ENCODE data around the gene HCFC2.

Gene HCFC2

DNA sequence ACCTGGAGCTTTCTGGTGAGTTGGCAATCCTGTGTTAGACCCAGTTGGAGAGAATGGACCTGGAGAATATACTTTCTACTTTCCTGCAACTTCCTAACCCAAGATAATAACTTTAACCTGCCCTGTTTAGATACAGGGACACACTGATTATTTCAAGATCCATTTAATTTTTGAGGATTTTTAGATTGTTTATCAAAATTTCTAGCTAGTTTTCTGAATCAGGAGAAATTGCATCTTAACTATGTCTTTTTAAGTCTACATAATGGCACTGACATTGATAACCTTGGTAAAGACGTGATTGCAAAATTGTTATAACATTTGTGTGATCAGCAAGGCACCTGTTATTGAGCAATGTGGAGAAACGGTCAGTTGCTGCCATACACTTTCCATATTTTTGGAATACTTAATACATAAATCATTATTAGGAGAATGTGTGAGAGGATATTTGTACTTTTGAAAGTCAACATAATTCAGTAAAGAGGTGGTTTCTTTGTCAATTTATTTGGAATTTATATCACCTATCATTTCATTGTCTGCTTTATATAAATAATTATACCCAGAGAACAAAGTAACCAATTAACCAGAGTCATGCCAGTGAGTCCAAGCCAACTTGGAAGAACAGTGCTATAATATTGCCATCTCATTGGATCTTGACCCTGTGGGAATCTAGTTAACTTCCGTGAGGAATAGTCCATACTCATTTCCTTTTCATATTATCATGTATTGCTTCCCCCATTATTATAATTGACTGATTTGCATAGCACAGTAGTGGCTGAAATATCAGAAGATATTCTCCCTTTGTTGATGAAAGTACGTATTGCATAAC, 45.3 kb downstream of the HCFC2 start:
- in situ Hi-C loops (cut with MboI; ENCODE audit: low sequenced_read_pairs), result loop anchor here (25.0 kb wide), 1 partner anchor 222 kb away; no protein-coding TSS in a partner anchor

DNA sequence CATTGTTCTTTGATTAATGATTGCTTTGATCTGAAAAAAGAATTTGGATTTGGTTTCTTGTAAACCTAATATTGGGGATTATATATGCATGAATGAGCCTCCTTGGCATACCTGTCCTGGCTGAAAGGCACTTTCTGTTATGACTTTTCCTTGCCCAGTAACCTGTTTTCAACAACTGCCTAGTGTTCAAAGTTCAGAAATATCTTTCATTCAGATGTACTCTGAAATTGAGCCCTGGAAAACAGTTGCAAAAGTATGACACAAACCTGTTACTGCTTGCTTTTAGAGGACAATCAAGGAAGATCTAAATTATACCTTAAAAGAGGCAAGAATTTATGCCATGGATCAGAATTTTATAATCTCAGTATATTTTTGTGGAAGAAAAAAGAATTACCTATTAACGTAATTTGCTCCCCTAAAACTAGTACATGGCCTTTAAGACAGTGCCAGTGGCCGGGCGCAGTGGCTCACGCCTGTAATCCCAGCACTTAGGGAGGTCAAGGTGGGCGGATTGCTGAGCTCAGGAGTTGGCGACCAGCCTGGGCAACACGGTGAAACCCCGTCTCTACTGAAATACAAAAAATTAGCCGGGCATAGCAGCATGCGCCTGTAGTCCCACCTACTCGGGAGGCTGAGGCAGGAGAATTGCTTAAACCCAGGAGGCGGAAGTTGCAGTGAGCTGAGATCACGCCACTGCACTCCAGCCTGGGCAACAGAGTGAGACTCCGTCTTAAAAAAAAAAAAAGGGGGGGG, 50.7 kb downstream of the HCFC2 start:
- in situ Hi-C loops (cut with MboI; ENCODE audit: low sequenced_read_pairs), result loop anchor here (25.0 kb wide), 1 partner anchor 228 kb away; no protein-coding TSS in a partner anchor

DNA sequence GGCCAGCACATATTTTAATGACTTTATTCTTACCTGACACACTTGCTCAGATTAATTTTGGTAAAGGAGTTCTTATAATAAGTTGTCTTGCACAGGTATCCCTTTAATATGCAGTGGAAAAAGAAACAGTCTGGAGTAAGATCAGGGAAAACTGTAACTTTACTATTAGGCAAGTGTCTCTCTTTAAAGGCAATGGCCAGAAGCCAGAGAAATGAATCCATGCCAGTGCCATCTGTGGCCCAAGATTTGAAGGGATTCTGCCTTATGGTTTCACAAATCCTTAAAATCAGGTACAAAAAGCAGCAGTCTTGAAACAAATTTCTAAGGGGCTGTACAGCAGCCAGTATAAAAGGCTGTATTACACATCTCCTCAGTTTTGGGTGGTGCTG, 51.2 kb downstream of the HCFC2 start:
- in situ Hi-C loops (cut with MboI; ENCODE audit: low sequenced_read_pairs), result loop anchor here (25.0 kb wide), 1 partner anchor 228 kb away; no protein-coding TSS in a partner anchor

DNA sequence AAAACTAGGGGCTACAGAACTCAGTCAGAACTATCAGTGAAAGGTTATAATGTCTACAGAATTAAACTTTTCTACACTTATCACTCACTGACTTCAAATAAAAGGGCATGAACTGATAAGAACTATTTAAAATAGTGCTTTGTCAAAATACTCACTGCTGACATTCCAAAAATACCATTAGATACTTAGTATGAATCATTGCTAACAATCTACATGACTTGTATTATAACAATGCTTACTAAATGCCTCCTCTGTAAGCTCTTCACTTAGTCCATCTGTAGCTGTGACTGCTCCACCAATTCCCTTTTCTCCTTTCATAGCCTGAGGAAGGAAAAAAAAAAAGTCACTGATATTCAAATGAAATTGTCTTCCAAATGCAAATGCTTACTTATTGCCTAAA, 56.7 kb downstream of the HCFC2 start:
- in situ Hi-C loops (cut with MboI; ENCODE audit: low sequenced_read_pairs), result loop anchor here (25.0 kb wide), 1 partner anchor 234 kb away; no protein-coding TSS in a partner anchor

DNA sequence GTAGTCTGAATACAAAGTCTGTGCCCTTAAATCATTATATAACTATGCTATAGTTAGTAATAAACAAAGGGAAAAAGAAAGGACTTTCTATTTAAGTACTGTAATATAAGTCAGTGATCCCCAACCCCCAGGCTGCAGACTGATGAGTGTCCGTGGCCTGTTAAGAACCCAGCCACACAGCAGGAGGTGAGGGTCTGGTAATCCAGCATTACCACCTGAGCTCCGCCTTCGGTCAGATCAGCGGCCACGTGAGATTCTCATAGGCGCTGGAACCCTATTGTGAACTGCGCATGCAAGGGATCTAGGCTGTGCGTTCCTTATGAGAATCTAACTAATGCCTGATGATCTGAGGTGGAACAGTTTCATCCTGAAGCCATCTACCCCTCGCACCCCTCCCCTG, 58.0 kb downstream of the HCFC2 start:
- in situ Hi-C loops (cut with MboI; ENCODE audit: low sequenced_read_pairs), result loop anchor here (25.0 kb wide), 1 partner anchor 235 kb away; no protein-coding TSS in a partner anchor

DNA sequence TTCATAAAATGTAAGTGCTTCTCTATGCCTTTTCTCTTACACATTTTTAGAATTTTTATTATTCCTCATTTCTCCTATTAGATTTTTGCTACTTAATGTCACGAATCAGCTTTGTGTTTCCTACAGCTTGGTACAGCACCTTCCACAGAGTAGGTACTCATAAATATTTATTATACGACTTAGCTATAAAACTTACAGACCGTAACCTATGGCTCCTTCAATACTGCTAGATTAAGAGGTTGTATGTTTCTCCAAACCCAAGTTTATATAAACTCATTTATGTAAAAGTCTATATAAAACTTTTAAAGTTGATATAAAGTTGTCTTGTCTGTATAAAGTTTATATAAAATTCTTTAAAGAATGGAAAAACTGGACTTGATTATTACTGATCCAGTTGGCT, 62.2 kb downstream of the HCFC2 start:
- in situ Hi-C loops (cut with MboI; ENCODE audit: low sequenced_read_pairs), result no loop called here

DNA sequence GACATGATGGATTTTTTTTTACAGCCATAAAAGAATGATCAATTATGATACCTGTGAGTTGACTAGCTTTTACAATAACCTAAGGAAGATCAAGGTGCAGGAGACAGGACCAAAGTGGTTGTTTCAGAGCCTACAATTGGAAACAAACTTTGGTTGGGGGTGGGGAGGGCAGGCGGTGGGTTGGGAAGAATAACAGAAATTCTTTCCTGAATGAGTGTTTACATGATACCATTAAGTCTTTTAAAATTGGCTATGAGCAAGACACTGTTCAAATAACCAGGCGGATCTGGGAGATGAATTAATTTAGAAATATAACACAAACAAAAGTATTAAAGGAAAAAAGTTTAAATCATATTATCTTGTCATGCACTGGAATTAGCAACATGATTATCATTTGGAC, 66.4 kb downstream of the HCFC2 start:
- in situ Hi-C loops (cut with MboI; ENCODE audit: low sequenced_read_pairs), result no loop called here

DNA sequence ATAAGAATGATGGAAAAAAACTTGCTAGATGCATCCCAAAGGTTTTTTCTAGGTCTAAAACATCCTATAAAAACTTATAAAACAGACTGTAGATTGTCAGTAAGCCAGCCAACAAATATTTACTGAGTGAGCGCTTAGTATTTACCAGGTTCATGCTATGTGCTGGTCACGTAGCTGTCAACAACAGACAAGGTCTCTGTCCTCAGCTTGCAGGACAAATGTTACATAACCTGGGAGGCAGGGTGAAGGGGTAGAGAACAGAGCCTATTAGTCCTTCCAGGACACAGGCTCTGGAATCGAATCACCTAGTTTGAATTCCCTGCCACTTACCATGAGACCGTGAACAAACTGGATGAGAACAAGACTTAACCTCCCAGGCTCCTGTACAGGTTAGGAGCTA, 67.3 kb downstream of the HCFC2 start:
- in situ Hi-C loops (cut with MboI; ENCODE audit: low sequenced_read_pairs), result no loop called here

DNA sequence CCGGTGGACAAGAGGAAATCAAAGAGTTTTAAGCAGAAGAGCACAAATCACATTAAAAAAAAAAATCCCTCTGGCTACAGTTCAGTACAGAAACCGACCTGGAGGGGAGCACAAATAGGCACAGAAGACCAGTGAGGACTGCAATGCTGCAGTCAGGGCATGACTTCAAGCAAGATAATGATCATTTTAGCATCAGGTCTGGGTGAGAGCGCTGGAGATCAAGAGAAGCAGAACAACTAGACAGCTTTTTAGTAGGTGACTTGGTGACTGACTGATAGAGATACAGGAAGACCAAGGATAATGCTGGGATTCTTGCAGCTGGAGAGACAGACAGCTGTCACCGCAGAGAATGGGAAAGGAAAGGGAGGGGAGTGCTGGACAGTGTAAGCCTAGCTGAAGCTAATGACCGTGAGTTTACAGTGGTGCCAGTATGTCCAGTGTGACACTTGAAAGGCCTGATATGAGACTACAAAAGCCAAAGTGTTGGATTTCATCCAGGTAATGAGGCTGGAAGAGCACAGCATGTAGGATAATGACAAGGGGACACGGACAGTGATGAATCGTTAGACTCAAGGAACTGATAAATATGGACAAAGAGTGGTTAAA, 68.1 kb downstream of the HCFC2 start:
- in situ Hi-C loops (cut with MboI; ENCODE audit: low sequenced_read_pairs), result no loop called here

DNA sequence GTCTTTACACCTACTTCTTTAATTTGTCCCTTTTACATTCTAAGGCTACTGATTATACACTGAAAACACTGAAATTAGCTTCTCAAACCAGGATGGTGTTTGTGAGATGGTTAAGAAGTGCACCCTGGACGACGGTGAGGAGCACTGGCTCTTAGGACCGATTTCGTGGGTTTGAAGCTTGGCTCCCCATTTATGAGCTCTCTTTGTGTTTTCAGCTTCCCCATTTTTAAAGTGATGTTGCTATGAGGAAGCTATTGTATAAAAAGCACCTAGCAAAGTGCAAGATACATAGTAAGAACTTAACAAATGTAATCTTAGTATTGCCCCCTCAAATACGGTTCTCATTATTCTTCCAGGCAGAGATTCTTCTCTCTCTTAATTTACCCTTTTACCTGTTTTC, 69.0 kb downstream of the HCFC2 start:
- in situ Hi-C loops (cut with MboI; ENCODE audit: low sequenced_read_pairs), result no loop called here

DNA sequence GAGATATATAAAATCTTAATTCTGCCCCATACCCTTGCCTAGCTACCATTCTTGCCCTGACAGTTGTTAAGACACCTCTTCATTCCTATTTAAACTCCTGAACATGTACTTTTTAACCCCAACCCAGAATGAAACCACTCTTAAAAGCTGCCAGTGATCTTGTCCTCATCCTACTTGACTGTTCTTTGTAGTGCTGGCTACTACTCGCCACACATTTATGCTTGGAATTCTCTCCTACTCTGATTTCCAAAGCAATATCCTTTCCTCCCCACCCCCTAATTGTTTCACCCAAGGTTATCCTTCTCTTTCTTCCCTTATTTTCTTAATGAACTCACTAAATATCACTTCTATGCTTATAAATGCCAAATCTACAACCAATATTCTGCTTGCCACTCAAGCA, 69.5 kb downstream of the HCFC2 start:
- in situ Hi-C loops (cut with MboI; ENCODE audit: low sequenced_read_pairs), result no loop called here

DNA sequence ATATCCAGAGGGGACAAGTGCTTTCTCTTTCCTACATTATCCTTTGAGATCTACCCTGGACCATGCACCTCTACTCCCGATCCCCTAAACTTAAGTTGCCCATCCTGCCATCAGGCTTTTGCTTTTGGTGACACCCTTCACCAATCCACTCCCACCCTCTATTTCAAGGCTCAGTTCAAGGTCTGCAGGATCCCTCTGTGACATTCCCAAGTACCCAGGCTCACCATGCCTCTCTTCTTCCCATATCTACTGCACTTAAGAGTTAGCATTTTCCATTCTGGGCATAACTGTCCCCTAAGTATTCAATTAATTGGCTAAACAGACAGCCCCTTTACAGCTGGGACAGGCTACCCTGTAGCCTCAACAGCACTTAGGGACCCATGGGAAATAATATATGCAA, 70.6 kb downstream of the HCFC2 start:
- in situ Hi-C loops (cut with MboI; ENCODE audit: low sequenced_read_pairs), result no loop called here

DNA sequence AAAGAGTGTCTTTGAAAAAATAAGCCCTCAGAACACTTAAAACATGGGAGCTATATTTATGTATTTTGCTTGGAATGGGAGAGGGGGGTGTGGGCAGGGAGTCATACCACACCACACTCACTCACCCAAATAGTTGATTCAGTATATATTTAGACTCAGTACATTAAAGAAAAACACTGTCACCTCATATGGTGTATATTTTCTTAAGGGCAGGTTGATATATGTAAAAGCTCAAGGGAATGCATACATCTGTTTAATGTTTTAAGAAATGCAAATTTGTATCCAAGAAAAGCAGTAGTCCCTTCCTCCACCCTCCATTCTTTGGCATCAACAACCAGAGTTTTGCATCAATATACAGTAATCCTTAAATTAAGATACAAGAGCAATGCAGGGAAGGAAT, 72.2 kb downstream of the HCFC2 start:
- in situ Hi-C loops (cut with MboI; ENCODE audit: low sequenced_read_pairs), result no loop called here

DNA sequence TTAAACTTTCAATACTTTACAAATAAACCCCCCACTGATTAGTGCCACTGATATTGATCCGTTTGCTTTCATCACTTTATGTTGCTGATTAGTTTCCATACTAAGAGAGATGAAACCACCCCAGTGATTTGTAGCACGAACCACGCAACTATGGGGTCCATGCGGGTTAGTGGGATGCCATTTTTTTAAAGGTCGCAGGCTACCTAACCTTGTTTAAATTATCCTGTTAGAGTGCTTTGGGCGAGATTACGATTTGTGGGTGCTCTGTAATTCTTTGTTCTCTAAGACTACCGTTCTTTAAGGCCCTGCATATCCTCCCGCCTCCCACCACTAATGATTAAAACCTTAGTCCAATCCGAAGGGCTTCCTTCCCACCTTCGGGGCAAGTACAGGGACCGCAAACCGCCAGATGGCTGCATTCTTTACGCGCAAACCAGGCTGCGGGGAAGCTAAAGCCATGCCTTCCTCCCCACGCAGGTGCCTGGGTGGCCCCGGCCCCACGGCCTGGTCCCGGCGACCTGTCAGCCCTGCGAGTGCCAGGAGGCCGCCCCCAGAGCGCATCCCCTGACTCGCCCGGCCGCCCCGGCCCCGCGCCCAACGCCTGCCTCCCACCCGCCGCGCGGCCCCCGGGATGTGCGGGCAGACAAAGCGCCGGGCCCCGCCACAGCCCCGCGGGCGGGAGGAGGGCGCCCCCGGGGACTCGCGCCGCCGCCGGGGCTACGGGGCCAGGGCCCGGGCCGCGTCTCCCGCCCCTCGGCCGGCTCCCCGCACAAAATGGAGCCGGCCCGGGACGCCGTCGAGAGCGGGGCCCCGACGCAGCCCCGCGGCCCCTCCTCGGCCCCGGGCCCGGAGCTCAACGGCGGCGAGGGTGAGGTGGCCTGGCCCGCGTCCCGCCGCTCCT, 72.9 kb downstream of the HCFC2 start:
- in situ Hi-C loops (cut with MboI; ENCODE audit: low sequenced_read_pairs), result no loop called here

DNA sequence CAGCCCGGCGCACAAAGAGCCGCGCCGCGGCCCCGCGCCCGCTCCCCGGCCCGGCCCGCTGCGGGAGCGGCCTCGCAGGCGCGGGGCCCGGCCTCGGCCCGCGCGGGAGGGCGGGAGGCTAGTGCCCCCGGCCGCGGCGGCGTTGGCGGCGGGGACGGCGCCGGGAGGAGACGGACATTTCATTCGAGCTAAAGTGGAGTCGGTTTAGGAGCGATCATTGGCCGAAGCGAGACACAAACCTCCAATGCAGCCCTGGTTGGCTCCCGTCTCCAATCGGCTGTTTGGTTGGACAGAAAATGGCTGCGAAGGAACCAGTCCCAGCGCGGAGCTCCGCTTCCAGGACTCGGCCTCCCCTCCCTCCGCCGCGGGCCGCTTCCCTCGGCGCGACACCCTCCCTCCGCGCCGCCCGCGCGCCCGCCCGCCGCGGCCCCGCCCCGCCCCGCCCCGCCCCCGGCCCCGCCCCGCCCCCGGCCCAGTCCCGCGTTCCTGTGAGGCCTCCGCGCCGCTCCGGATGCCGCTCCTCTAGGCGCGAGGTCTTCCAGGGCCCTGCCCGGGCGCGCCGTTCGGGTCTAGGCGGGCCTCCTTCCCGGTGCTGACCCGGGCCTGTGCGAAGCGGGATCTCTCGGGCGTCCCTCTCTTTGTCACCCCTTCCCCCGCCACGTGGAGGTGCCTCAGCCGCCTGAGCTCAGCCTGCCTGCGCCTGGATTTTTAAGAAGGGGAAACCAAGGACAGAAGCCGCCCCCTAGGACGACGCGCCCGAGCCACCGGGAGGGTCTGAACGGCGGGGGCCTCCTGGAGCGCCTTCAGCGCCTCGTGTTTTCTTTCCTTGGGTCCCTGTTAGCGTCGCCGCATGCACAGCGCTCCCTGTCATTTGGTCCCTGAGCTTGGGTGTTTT, 73.8 kb downstream of the HCFC2 start, which contains the start of gene NFYB:
NFYB (minus strand) TSS at position 309 of the 895 bp plus-strand sequence. CDS start 2,757 bp downstream, outside the sequence.
- in situ Hi-C loops (cut with MboI; ENCODE audit: low sequenced_read_pairs), result no loop called here

DNA sequence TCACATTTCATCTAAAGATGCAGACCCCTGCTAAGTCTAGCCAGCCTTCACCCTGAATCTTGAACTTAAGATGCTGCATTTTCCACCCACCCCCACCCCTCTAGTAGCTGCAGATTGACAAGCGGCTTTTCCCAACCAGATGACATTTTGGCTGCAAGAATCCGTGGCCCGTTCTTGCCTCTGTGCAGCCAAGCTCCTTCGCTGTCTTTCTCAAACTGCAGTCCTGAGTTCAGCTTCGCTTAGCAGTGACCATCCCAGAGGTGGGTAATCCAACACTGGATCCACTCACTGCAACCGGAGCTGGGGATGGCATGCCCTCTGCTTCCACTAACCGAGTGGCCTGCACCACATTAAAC, 74.4 kb downstream of the HCFC2 start:
- in situ Hi-C loops (cut with MboI; ENCODE audit: low sequenced_read_pairs), result no loop called here

DNA sequence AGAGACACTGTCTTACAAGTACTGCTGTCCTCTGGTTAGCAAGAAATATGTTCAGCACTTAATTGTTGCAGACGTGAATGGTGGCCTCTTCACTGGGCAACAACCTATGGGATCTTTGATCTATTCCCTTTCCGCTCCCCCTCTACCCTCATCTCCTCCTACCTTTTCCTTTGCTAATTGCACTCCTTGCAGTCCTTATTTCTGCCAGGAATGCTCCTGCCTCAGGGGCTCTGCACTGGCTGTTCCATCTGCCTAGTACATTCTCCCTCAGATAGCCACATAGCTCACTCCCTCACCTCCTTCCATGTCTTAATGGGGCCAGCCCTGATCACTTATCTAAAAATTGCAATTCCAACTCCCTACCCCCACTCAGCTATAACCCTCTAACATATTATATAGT, 78.2 kb downstream of the HCFC2 start:
- in situ Hi-C loops (cut with MboI; ENCODE audit: low sequenced_read_pairs), result no loop called here

DNA sequence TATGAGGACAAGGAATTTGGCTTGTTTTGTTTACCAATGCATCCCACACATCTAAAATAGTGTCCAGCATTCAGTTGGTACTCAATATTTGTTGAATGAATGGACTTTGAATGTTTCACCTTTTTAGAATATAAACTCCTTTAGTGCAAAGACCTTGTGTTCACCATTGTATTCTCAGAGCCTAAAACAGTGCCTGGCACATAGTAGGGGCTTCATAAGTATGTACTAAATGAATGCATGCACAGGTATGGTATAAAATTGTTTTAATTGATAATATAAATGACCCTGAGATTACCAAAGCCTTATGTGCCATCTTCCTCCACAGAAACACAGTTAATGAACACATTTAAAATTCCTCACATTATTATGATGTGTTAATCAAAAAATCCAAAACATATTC, 78.7 kb downstream of the HCFC2 start:
- in situ Hi-C loops (cut with MboI; ENCODE audit: low sequenced_read_pairs), result no loop called here

DNA sequence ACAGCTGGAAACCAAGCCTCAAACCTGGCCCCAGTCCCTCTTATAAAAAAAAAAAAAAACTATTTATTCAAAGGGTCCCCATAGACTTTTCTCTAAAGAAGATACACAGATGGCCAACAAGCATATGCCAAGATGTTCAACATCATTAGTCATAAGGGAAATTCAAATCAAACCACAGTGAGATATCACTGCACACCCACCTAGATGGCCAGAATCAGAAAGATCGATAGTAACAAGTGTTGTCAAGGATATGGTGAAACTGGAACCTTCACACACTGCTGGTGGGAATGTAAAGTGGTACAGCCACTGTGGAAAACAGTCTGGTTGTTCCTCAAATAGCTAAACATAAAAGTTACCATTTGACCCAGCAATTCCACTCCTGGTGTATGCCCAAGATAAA, 79.6 kb downstream of the HCFC2 start:
- in situ Hi-C loops (cut with MboI; ENCODE audit: low sequenced_read_pairs), result no loop called here

DNA sequence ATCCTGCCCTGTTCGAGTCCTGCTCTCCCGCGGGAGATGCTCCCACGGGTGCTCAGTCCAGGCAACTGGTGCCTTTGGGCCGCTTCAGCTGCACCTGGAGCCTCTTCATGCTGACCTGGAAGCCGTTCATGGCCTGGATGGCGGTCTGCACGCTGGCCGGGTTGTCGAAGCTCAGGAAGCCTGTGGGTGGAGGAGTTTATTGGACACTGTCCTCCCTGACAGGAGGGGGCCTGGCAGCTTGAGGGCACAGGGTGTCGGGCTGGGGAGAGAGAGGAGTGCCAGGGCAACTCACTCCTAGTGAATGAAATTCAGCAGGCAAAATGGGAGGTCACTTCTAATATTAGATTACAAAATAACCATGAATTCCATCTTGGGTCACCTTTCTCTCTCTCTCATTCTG, 83.0 kb downstream of the HCFC2 start:
- in situ Hi-C loops (cut with MboI; ENCODE audit: low sequenced_read_pairs), result no loop called here
